CD14-positive monocyte (primary cell): ENCODE data around the gene KRT82. TPM values are rescaled to one million over a fixed set of nuclear protein-coding genes. Genes with fewer than 3 reads are reported as not detected.

ENCODE experiments used
- DNase-seq, 3 donors: peaks; one replicate each; pipeline ENCODE4 v3.0.0-alpha.2; 2011 to 2022
- H2AFZ ChIP-seq: 2 replicates; pipeline ENCODE4 v1.6.0; 2012; ENCODE audit warnings: mild to moderate bottlenecking, low read depth, low read length, inconsistent platforms; ENCODE audit not compliant: insufficient read depth, poor library complexity, severe bottlenecking
- H3K27ac ChIP-seq, 2 donors: 1 replicate in 1 of 2; 2 replicates in 1 of 2; pipeline ENCODE4 v1.5.1; 2012 to 2013; ENCODE audit warnings: low read length in 2 of 2, control low read depth in 1 of 2, inconsistent platforms in 1 of 2, low read depth in 1 of 2, mild to moderate bottlenecking in 1 of 2
- H3K27me3 ChIP-seq, 2 donors: one replicate each; pipeline versions ENCODE4 v1.6.0 to v1.6.1; 2011 to 2013; ENCODE audit warnings: low read length in 2 of 2; ENCODE audit not compliant: control insufficient read depth in 2 of 2, insufficient read depth in 2 of 2
- H3K36me3 ChIP-seq, 2 donors: replicated peaks in 1 of 2; 1 replicate in 1 of 2; 2 replicates in 1 of 2; pipeline versions ENCODE4 v1.5.1 to v1.6.1; 2012 to 2013; ENCODE audit warnings: low read length in 2 of 2, control low read depth in 1 of 2, inconsistent platforms in 1 of 2, mild to moderate bottlenecking in 1 of 2; ENCODE audit not compliant: insufficient read depth in 2 of 2, control insufficient read depth in 1 of 2
- H3K4me1 ChIP-seq, 2 donors: 1 replicate in 1 of 2; 2 replicates in 1 of 2; pipeline versions ENCODE4 v1.5.1 to v1.6.1; 2012 to 2013; ENCODE audit warnings: low read length in 2 of 2, control low read depth in 1 of 2, inconsistent platforms in 1 of 2, mild to moderate bottlenecking in 1 of 2, moderate library complexity in 1 of 2; ENCODE audit not compliant: insufficient read depth in 2 of 2, control insufficient read depth in 1 of 2
- H3K4me2 ChIP-seq: replicated peaks from 2 replicates; pipeline ENCODE3; 2012; ENCODE audit warnings: low read length, moderate library complexity, mild to moderate bottlenecking; ENCODE audit not compliant: poor library complexity, severe bottlenecking; ENCODE audit errors: extremely low read depth
- H3K4me3 ChIP-seq, 3 experiments: fragments of 200-600 bp in 1 of 3; sonication (generic) in 1 of 3; replicated peaks in 1 of 3; 1 replicate in 2 of 3; 2 replicates in 1 of 3; pipeline ENCODE4 v1.5.1; 2011 to 2013; ENCODE audit warnings: low read length in 3 of 3, mild to moderate bottlenecking in 3 of 3, control low read depth in 2 of 3, low read depth in 2 of 3, inconsistent platforms in 1 of 3, moderate library complexity in 1 of 3
- H3K79me2 ChIP-seq: 2 replicates; pipeline ENCODE4 v1.6.0; 2012; ENCODE audit warnings: mild to moderate bottlenecking, control low read depth, inconsistent platforms, low read length, moderate library complexity; ENCODE audit not compliant: insufficient read depth
- H3K9ac ChIP-seq: 2 replicates; pipeline ENCODE4 v1.6.0; 2017; ENCODE audit warnings: low read length, mild to moderate bottlenecking; ENCODE audit not compliant: insufficient read depth, poor library complexity, severe bottlenecking
- H3K9me3 ChIP-seq, 2 donors: replicated peaks in 1 of 2; 1 replicate in 1 of 2; 2 replicates in 1 of 2; pipeline versions ENCODE4 v1.5.1 to v1.6.1; 2012 to 2013; ENCODE audit warnings: low read length in 2 of 2, control low read depth in 1 of 2; ENCODE audit not compliant: control insufficient read depth in 1 of 2, insufficient read depth in 1 of 2
- H4K20me1 ChIP-seq: 2 replicates; pipeline ENCODE4 v1.6.0; 2012; ENCODE audit warnings: mild to moderate bottlenecking, low read length, control low read depth, moderate library complexity; ENCODE audit not compliant: insufficient read depth
- H3K27ac Mint-ChIP-seq, 7 donors: one replicate each; pipeline ENCODE4 v1.8.0; 2020; ENCODE audit warnings: mild to moderate bottlenecking in 7 of 7, mixed read lengths in 7 of 7, moderate library complexity in 6 of 7, inconsistent platforms in 2 of 7
- H3K27me3 Mint-ChIP-seq, 3 donors: one replicate each; pipeline ENCODE4 v1.8.0; 2021 to 2022; ENCODE audit warnings: low read depth in 3 of 3, mild to moderate bottlenecking in 3 of 3, mixed read lengths in 3 of 3, moderate library complexity in 3 of 3, inconsistent platforms in 1 of 3
- H3K36me3 Mint-ChIP-seq, 2 donors: one replicate each; pipeline ENCODE4 v1.8.0; 2020; ENCODE audit warnings: mixed read lengths in 2 of 2, inconsistent platforms in 1 of 2, mild to moderate bottlenecking in 1 of 2
- H3K4me1 Mint-ChIP-seq: one replicate; pipeline ENCODE4 v1.8.0; 2020; ENCODE audit warnings: mild to moderate bottlenecking, mixed read lengths
- H3K4me3 Mint-ChIP-seq, 2 donors: one replicate each; pipeline ENCODE4 v1.8.0; 2020; ENCODE audit warnings: mild to moderate bottlenecking in 2 of 2, mixed read lengths in 2 of 2, moderate library complexity in 1 of 2
- H3K9me3 Mint-ChIP-seq, 7 donors: one replicate each; pipeline ENCODE4 v1.8.0; 2020 to 2022; ENCODE audit warnings: mixed read lengths in 7 of 7, mild to moderate bottlenecking in 6 of 7, moderate library complexity in 6 of 7, inconsistent platforms in 2 of 7
- CTCF ChIP-seq: fragments of 200-600 bp; IDR thresholded peaks from one replicate; pipeline ENCODE4 v1.8.0; 2022; ENCODE audit warnings: antibody characterized with exemption, mild to moderate bottlenecking
- WGBS: methylation state at CpG from one replicate; pipeline ENCODE4 v1.1.5; 2013; ENCODE audit warnings: missing lambda C conversion rate; ENCODE audit not compliant: insufficient coverage; 5-methylcytosine and 5-hydroxymethylcytosine counted together
- intact Hi-C, 2 donors: fragments of 100-400 bp; cut with micrococcal nuclease; formaldehyde crosslinking; loops; one replicate each; pipeline versions ENCODE4 v1.15.0 to v1.15.1; 2023
- polyA plus RNA-seq, 3 donors: library from polyadenylated mRNA; depleted of rRNA in 1 of 3; unstranded in 2 of 3; stranded (reverse) in 1 of 3; fragments of 300-500 nt in 2 of 3; fragments of >200 nt in 1 of 3; fragmentation: Illumina TruSeq in 2 of 3; gene quantifications; 1 replicate in 2 of 3; 2 replicates in 1 of 3; pipeline ENCODE4 v1.2.3, GENCODE V29; 2012 to 2021

Gene KRT82
- polyA plus RNA-seq, 3 donors, result not detected

DNA sequence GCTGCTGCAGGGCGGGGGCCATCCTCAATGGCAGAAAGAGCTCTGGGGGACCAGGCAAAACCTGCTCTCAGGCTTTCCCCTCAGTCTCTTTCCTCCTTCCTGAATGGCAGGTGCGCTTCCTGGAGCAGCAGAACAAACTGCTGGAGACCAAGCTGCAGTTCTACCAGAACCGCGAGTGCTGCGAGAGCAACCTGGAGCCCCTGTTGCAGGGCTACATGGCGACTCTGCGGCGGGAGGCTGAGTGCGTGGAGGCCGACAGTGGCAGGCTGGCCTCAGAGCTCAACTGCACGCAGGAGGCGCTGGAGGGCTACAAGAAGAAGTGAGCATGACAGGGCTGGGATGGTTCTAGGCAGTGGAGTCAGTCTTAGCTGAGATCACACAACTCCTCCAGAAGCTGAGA lies 62.0 kb downstream of the KRT82 start:
- Mint-ChIP-seq H3K4me3 (no peak overlapping the region), H3K36me3 (no peaks in the 10 kb centered on the region), H3K27me3 (peaks cover 3 to 14% (median 5%) of the 10 kb centered on the region in 3 donors), H3K27ac (peak overlapping the region in 1 of 7 donors; percentile 20), H3K4me1 (no peaks in the 10 kb centered on the region), H3K9me3 (peaks cover 0 to 5% (median 3%) of the 10 kb centered on the region in 7 donors)
- TF ChIP-seq CTCF, result no peak
- WGBS, result 97% methylated on average over 9 of the region's 12 CpGs
- Histone ChIP-seq H3K4me1 (no peaks in the 10 kb centered on the region), H3K27ac (no peak overlapping the region), H2AFZ (no peak overlapping the region), H3K4me2 (no peak overlapping the region), H3K4me3 (no peak overlapping the region), H3K27me3 (no peaks in the 10 kb centered on the region), H3K9me3 (no peaks in the 10 kb centered on the region), H4K20me1 (no peaks in the 10 kb centered on the region), H3K79me2 (no peaks in the 10 kb centered on the region), H3K9ac (no peak overlapping the region), H3K36me3 (no peaks in the 10 kb centered on the region)
- no peak for DNase-seq
- intact Hi-C loops, result no loop called here

Other genes starting within 250 kb of the KRT82 start
- under 1 TPM; 0.18 to 0.52 (median 0.37) TPM for gene KRT80, start 214.3 kb downstream of the KRT82 start, polyA plus RNA-seq
- gene KRT7, start 173.1 kb downstream of the KRT82 start, polyA plus RNA-seq, result 1 to 10 TPM in 2 of 3 donors, not detected in 1; 1.3 to 2.7 TPM
- not detected for gene KRT86, start 131.7 kb downstream of the KRT82 start, polyA plus RNA-seq
- not detected for gene KRT81, start 114.8 kb downstream of the KRT82 start, polyA plus RNA-seq
- not detected for gene KRT83, start 84.9 kb downstream of the KRT82 start, polyA plus RNA-seq
- gene KRT85, start 38.9 kb downstream of the KRT82 start, polyA plus RNA-seq, result not detected
- not detected for gene KRT84, start 20.7 kb downstream of the KRT82 start, polyA plus RNA-seq
- gene KRT75, start 28.0 kb upstream of the KRT82 start, polyA plus RNA-seq, result not detected
- not detected for gene KRT6B, start 45.8 kb upstream of the KRT82 start, polyA plus RNA-seq
- not detected for gene KRT6C, start 67.5 kb upstream of the KRT82 start, polyA plus RNA-seq
- gene KRT6A, start 86.9 kb upstream of the KRT82 start, polyA plus RNA-seq, result not detected
- gene KRT5, start 114.1 kb upstream of the KRT82 start, polyA plus RNA-seq, result under 1 TPM in 1 of 3 donors, not detected in 2; 0.04 TPM
- gene KRT71, start 146.8 kb upstream of the KRT82 start, polyA plus RNA-seq, result not detected
- gene KRT74, start 167.5 kb upstream of the KRT82 start, polyA plus RNA-seq, result not detected
- not detected for gene KRT72, start 195.1 kb upstream of the KRT82 start, polyA plus RNA-seq
- gene KRT73, start 212.2 kb upstream of the KRT82 start, polyA plus RNA-seq, result not detected
- gene KRT2, start 245.9 kb upstream of the KRT82 start, polyA plus RNA-seq, result not detected